DOHH2 (cell line): ENCODE data around the gene EME2.

ENCODE experiments used
- H3F3A ChIP-seq: fragments of 200-600 bp; sonication (generic), shearing (Covaris generic); 2 replicates; pipeline ENCODE4 v1.6.0; 2016; ENCODE audit warnings: antibody characterized with exemption, mild to moderate bottlenecking; ENCODE audit not compliant: control insufficient read depth, insufficient read depth
- H3K27ac ChIP-seq: fragments of 200-600 bp; sonication (generic); 2 replicates; pipeline ENCODE4 v1.5.1; 2014; ENCODE audit warnings: low read depth, mild to moderate bottlenecking, low read length, moderate library complexity
- H3K27me3 ChIP-seq: fragments of 200-600 bp; sonication (generic); 2 replicates; pipeline ENCODE4 v1.6.1; 2014; ENCODE audit warnings: mild to moderate bottlenecking, low read length, mixed read lengths; ENCODE audit not compliant: control insufficient read depth
- H3K36me3 ChIP-seq: fragments of 200-600 bp; sonication (generic); 2 replicates; pipeline ENCODE4 v1.6.1; 2014; ENCODE audit warnings: mild to moderate bottlenecking, low read length, moderate library complexity, mixed read lengths; ENCODE audit not compliant: control insufficient read depth
- H3K4me1 ChIP-seq: fragments of 200-600 bp; sonication (generic); 2 replicates; pipeline ENCODE4 v1.6.1; 2014; ENCODE audit warnings: mild to moderate bottlenecking, low read length, mixed read lengths; ENCODE audit not compliant: control insufficient read depth
- H3K4me2 ChIP-seq: fragments of 200-600 bp; sonication (generic); 2 replicates; pipeline ENCODE4 v1.6.0; 2014; ENCODE audit warnings: mild to moderate bottlenecking, low read length, moderate library complexity
- H3K4me3 ChIP-seq: fragments of 200-600 bp; sonication (generic); 2 replicates; pipeline ENCODE4 v1.5.1; 2014; ENCODE audit warnings: mild to moderate bottlenecking, low read length, mixed read lengths
- H3K79me2 ChIP-seq: fragments of 200-600 bp; sonication (generic); 2 replicates; pipeline ENCODE4 v1.6.1; 2014; ENCODE audit warnings: mild to moderate bottlenecking, low read length, mixed read lengths; ENCODE audit not compliant: control insufficient read depth
- H3K9me2 ChIP-seq: fragments of 200-600 bp; sonication (generic); replicated peaks from 2 replicates; pipeline ENCODE4 v1.6.1; 2014; ENCODE audit warnings: mild to moderate bottlenecking, low read length, mixed read lengths; ENCODE audit not compliant: control insufficient read depth
- H3K9me3 ChIP-seq: fragments of 200-600 bp; sonication (generic); 2 replicates; pipeline ENCODE4 v1.6.1; 2014; ENCODE audit warnings: antibody characterized with exemption, low read length, mixed read lengths; ENCODE audit not compliant: control insufficient read depth, insufficient read depth
- H4K20me1 ChIP-seq: fragments of 200-600 bp; sonication (generic); 2 replicates; pipeline ENCODE4 v1.6.0; 2014; ENCODE audit warnings: low read depth, mild to moderate bottlenecking, antibody characterized with exemption, low read length, moderate library complexity; ENCODE audit not compliant: control insufficient read depth, insufficient read depth
- EZH2phosphoT487 ChIP-seq: fragments of 200-600 bp; sonication (generic); IDR thresholded peaks from 2 replicates; pipeline ENCODE4 v1.6.1; 2017; ENCODE audit warnings: borderline replicate concordance, mild to moderate bottlenecking, antibody characterized with exemption, low read length, moderate library complexity, mixed read lengths
- TF ChIP-seq, protein P1 (sequence below): fragments of 200-600 bp; sonication (generic); IDR thresholded peaks from one replicate; pipeline ENCODE4 v1.5.1; 2014; ENCODE audit warnings: antibody characterized with exemption, mild to moderate bottlenecking, low read depth, low read length; ENCODE audit not compliant: poor library complexity, severe bottlenecking

EME2 gene

DNA sequence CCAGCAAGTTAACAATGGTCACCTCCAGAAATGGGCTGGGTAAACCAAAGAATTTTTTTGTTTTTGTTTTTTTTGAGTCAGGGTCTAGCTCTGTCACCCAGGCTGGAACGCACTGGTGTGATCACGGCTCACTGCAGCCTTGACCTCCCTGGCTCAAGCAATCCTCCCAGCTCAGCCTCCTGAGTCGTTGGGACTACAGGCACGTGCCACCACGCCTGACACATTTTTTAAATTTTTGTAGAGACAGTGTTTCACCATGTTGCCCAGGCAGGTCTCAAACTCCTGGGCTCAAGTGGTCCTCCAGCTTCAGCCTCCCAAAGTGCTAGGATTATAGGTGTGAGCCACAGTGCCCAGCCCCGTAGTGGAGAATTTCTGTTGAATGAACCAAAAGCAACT is 8.1 kb downstream of the EME2 start:
- TF ChIP-seq EZH2phosphoT487, result no peak
- TF ChIP-seq, protein P1, sequence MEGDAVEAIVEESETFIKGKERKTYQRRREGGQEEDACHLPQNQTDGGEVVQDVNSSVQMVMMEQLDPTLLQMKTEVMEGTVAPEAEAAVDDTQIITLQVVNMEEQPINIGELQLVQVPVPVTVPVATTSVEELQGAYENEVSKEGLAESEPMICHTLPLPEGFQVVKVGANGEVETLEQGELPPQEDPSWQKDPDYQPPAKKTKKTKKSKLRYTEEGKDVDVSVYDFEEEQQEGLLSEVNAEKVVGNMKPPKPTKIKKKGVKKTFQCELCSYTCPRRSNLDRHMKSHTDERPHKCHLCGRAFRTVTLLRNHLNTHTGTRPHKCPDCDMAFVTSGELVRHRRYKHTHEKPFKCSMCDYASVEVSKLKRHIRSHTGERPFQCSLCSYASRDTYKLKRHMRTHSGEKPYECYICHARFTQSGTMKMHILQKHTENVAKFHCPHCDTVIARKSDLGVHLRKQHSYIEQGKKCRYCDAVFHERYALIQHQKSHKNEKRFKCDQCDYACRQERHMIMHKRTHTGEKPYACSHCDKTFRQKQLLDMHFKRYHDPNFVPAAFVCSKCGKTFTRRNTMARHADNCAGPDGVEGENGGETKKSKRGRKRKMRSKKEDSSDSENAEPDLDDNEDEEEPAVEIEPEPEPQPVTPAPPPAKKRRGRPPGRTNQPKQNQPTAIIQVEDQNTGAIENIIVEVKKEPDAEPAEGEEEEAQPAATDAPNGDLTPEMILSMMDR, result no peak
- Histone ChIP-seq H3F3A (no peaks in the 10 kb centered on the region), H4K20me1 (0 out of 2 replicates have a peak, but pooled peaks cover 5% of the 10 kb centered on the region), H3K9me3 (no peaks in the 10 kb centered on the region), H3K27ac (no peak overlapping the region), H3K27me3 (no peaks in the 10 kb centered on the region), H3K79me2 (peaks cover 40% of the 10 kb centered on the region), H3K4me2 (peak overlapping the region; percentile 93; the same call in 1 of the 2 replicates), H3K4me3 (no peak overlapping the region), H3K4me1 (peaks cover 16% of the 10 kb centered on the region), H3K9me2 (no peaks in the 10 kb centered on the region), H3K36me3 (peaks cover 33% of the 10 kb centered on the region)

DNA sequence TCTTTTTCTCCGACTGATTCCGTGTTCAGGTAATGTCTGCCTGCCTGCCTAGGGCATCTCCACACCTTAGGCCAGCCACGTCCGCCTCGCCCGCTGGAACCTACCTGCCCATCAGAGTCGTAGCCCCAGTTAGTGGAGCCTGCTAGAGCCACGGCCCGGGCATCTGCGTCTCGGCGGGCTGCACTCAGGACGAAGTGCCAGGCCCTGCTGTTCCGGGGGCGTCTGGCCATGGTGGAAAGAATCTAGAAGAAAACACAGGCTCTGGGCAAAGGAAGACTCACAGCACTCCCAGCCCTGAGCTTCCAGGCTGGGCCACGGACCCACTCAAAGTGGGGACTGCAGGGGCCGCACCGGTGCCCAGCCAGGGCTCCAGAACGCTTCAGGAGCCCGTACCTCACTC is 8.6 kb downstream of the EME2 start:
- Histone ChIP-seq H3K36me3 (peaks cover 33% of the 10 kb centered on the region), H3K27me3 (no peaks in the 10 kb centered on the region), H3K27ac (no peak overlapping the region), H3K9me2 (no peaks in the 10 kb centered on the region), H3F3A (no peaks in the 10 kb centered on the region), H4K20me1 (0 out of 2 replicates have a peak, but pooled peaks cover 5% of the 10 kb centered on the region), H3K79me2 (peaks cover 46% of the 10 kb centered on the region), H3K4me2 (peak overlapping the region; percentile 93), H3K9me3 (no peaks in the 10 kb centered on the region), H3K4me1 (peaks cover 16% of the 10 kb centered on the region), H3K4me3 (peak overlapping the region; percentile 82)
- TF ChIP-seq, protein P1, result no peak
- TF ChIP-seq EZH2phosphoT487, result no peak

DNA sequence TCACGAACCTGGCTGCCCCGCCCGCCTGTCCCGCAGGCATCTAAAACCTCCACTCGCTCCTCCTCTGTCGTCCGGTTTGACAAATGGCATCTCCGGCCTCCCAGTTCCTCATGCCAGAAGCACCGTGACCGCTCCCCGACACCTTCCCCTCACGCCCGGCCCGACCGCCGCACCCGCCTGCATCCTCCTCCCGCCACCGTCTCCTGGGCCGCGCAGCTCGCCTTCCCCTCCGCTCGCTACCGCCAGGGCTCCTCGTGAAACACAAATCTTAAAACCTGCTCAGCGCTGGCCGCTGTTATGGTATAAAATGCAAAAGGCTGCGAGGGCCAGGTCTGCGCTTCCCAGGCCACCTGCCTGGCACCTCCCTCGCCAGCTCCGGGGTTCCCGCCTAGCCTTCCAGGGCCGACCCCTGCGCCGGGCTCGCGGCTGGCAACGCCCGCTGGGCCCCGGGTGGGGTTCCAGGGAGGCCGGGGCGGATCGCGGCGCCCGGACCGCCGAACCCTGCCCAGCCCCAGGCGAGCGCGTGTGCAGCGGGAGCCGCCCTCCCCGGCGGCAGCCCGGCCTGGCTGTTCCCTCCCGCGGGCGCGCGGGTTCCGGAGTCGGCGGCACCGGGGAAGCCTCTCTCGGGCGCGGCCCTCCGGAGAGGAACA is 9.3 kb downstream of the EME2 start:
- Histone ChIP-seq H3K27me3 (no peaks in the 10 kb centered on the region), H4K20me1 (0 out of 2 replicates have a peak, but pooled peaks cover 5% of the 10 kb centered on the region), H3F3A (no peaks in the 10 kb centered on the region), H3K4me1 (peaks cover 16% of the 10 kb centered on the region), H3K27ac (no peak overlapping the region), H3K4me3 (peak overlapping the region; percentile 82), H3K36me3 (peaks cover 27% of the 10 kb centered on the region), H3K9me3 (no peaks in the 10 kb centered on the region), H3K9me2 (no peaks in the 10 kb centered on the region), H3K79me2 (peaks cover 52% of the 10 kb centered on the region), H3K4me2 (peak overlapping the region; percentile 93)
- TF ChIP-seq, protein P1, result no peak
- no peak for TF ChIP-seq EZH2phosphoT487
